Measurements from ENCODE around the gene DHDH.
"Not testable (repeated sequence)": the region's sequence is repeated elsewhere in the genome, so short reads cannot be mapped to it uniquely, and the experiment has no call there.

The DHDH gene

DNA sequence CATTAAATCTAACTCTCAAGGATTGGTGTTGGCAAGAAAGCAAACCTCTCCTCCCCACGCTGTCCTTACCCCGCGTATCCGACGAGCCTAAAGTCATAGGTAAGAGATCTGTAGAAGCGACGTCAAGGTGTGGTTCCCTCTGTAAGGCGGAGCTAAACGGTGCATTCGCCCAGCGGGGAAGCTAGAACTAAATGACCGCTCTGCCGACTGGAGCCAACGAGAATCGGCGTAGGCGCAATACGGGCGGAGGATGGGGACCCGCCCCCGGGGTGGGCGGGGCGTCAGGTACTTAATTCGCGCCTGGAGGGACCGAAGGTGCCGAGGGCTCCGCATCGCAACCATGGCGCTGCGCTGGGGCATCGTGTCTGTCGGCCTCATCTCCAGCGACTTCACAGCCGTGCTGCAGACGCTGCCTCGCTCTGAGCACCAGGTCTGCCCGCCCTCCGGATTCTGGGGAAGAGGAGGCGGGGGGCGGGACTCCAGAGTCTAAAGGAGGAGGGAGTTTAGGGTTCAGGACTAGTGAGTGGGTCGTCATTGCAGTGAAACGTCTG, at the start of gene DHDH:
TSS of gene DHDH (plus strand) at position 318 of the 551 bp plus-strand sequence. CDS start at position 341, 23 bp downstream.
- peak; percentile 70 to 73 for DNase-seq (ENCODE audit: low read depth in 2 of 2)

- DNase-seq (ENCODE audit: low read depth in 2 of 2), result no peak
Measured at GRCh38 chr19:48883726-48884125, 49.8 kb upstream of the DHDH start.

DNA sequence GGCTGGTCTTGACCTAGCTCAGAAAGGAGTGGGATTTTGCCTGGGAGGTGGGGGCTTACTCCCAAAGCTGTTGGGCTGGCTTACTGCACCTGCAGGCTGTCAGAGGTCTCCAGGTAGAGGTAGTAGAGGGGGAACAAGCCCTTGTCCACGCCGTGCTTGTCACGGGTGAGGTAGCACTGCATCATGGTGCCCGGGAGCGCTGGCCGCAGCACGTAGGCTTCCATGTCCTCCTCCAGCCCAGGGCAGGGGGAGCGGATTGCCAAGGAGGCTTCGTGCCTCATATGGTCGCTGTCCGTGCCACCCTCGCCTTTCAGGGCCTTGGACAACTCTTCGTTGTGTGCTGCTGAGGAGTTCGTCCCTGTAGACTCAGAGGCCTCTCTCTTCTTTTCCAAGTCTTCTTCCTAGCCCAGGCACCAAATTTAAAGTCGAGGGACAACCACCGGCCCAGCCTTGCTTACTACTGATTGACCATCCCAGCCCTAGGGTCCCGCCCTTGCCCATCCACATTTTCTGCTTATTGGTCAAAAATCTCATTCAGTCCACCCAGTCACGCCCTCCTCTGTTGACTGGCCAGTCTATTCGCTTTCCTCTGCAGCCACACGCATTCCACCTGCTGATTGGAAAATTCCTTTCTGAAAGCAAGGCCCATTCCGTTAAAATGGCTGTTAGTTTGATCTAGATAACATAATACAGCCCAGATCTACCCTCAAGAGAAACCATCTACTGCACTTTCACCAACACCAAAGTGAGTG, 45.5 kb upstream of the DHDH start:
- DNase-seq (ENCODE audit: low read depth in 2 of 2), result no peak

DNA sequence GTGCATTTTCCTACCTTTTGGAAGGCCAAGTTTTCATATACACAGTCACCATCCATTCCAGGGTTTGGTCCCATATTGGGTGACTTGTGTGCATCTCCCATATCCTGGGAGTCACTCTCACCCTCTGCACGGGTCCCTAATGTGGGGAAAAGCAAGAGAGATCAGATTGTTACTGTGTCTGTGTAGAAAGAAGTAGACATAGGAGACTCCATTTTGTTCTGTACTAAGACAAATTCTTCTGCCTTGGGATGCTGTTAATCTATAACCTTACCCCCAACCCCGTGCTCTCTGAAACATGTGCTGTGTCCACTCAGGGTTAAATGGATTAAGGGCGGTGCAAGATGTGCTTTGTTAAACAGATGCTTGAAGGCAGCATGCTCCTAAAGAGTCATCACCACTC, 44.0 kb upstream of the DHDH start:
- DNase-seq (ENCODE audit: low read depth in 2 of 2), result not testable (repeated sequence)

- DNase-seq (ENCODE audit: low read depth in 2 of 2), result no peak
Measured at GRCh38 chr19:48890551-48890950, 42.9 kb upstream of the DHDH start.

GRCh38 chr19:48895226-48895625, 38.3 kb upstream of the DHDH start:
- no peak for DNase-seq (ENCODE audit: low read depth in 2 of 2)

GRCh38 chr19:48896191-48896720, 37.2 kb upstream of the DHDH start:
- peak in 1 of 2 donors; percentile 39 for DNase-seq (ENCODE audit: low read depth in 2 of 2)

GRCh38 chr19:48897181-48897580, 36.3 kb upstream of the DHDH start:
- no peak for DNase-seq (ENCODE audit: low read depth in 2 of 2)

GRCh38 chr19:48899386-48899749, 34.1 kb upstream of the DHDH start:
- DNase-seq (ENCODE audit: low read depth in 2 of 2), result not testable (repeated sequence)

GRCh38 chr19:48899781-48900476, 33.6 kb upstream of the DHDH start, which contains the start of gene NUCB1:
Gene NUCB1, plus strand, starts transcription at chr19:48900312. Its CDS starts 485 bp downstream, at chr19:48900797.
- DNase-seq (ENCODE audit: low read depth in 2 of 2), result peak; percentile 98 to 99

- no peak for DNase-seq (ENCODE audit: low read depth in 2 of 2)
Measured at GRCh38 chr19:48900477-48901406, 32.8 kb upstream of the DHDH start.

- not testable (repeated sequence) for DNase-seq (ENCODE audit: low read depth in 2 of 2)
Measured at GRCh38 chr19:48902291-48902690, 31.2 kb upstream of the DHDH start.

- not testable (repeated sequence) for DNase-seq (ENCODE audit: low read depth in 2 of 2)
Measured at GRCh38 chr19:48903788-48904187, 29.7 kb upstream of the DHDH start.

DNA sequence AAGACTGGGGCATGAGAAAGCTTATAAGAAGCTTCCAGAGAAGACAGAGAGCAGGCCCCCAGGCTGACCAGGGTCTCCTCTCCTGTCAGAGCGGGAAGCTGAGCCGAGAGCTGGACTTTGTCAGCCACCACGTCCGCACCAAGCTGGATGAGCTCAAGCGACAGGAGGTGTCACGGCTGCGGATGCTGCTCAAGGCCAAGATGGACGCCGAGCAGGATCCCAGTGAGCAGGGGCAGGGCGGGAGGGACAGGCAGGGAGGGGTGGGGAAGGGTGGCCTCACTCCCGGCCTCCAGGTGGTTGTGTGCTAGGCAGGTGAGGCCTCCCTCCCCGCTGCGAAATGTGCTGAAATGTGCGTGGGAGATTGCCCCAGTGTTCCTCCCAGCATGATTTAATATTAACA, 27.8 kb upstream of the DHDH start:
- DNase-seq (ENCODE audit: low read depth in 2 of 2), result no peak

DNA sequence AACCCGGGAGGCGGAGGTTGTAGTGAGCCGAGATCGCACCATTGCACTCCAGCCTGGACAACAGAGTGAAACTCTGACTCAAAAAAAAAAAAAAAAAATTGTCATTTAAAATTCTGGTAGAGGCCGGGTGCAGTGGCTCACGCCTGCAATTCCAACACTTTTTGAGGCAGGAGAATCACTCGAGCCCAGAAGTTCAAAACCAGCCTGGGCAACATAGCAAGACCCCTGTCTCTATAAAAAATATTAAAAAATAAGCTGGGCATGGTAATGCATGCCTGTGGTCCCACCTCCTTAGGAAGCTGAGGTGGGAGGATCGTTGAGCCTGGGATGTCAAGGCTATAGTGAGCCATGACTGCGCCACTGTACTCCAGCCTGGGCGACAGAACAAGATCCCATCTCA, 27.2 kb upstream of the DHDH start:
- DNase-seq (ENCODE audit: low read depth in 2 of 2), result no peak

GRCh38 chr19:48907671-48908070, 25.8 kb upstream of the DHDH start:
- no peak for DNase-seq (ENCODE audit: low read depth in 2 of 2)

- DNase-seq (ENCODE audit: low read depth in 2 of 2), result not testable (repeated sequence)
Measured at GRCh38 chr19:48909424-48910077, 23.9 kb upstream of the DHDH start.

DNA sequence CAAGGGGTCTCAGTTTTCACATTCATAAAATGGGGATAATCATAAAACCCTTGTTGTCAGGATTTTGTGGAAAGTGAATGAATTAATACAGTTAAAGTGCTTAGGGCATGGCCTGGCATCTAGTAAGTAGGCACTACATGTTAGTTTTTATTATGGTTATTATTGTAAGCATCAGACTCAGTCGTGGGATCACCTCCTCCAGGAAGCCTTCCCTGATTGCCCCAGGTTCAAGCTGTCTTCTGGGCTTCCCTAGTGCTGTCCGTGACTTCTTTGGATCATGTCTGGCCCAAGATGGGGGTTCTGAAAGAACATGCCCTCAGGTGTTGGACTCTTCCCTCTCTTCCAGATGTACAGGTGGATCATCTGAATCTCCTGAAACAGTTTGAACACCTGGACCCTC, 22.7 kb upstream of the DHDH start:
- no peak for DNase-seq (ENCODE audit: low read depth in 2 of 2)

DNA sequence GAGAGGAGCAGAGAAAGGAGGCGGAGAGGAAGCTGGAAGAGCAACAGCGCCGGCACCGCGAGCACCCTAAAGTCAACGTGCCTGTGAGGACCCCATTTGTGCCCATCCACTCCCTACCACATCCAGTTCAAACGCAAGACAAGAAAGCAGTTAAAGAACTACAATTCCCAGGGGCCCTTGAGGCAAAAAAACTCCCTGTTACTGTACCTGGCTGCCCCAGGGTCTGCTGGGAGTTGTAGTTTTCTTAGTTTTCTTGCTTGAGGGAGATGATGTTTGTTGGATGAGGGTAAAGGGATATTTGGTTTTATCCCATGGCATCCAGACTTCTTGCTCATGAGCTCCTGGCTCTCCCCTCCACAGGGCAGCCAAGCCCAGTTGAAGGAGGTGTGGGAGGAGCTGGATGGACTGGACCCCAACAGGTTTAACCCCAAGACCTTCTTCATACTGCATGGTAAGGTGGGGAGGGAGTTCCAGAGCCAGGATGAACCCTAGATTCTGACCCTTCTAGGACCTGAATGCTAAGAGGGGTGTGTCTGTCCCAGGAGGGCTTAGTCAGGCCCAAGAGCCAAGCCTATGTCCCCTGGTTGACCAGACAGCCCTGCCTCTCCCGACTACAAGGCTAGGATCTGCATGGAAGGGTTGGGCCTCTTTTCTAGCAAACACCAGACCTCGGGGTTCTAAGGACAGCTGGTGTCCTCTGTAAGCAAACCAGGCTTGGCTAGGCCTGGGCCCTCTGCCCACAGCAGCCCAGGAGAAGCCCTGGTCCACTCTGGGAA, 20.2 kb upstream of the DHDH start:
- DNase-seq (ENCODE audit: low read depth in 2 of 2), result no peak

DNA sequence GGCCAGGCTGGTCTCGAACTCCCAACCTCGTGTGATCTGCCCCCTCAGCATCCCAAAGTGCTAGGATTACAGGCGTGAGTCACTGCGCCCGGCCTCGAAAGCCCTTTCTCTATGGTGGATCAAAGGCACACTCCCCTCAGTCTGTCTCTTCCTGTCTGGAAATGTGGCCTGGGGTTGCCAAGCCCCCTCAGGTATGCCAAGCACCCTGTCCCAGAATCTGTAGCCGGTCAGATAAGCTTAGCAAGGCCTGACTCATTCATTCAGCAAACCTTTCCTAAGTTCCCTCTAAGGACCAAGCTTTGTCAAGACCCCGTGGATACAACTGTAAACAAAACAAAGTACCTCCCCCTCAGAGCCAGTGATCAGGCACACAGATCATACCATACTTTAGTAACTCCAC, 19.3 kb upstream of the DHDH start:
- DNase-seq (ENCODE audit: low read depth in 2 of 2), result no peak

Data from stimulated activated CD8-positive, alpha-beta memory T cell treated with anti-CD3 and anti-CD28 coated beads, Interleukin-15, amount 100 ng/mL, for 48 hours (primary cell).